ENCODE results near the gene DPEP2.

Gene DPEP2

DNA sequence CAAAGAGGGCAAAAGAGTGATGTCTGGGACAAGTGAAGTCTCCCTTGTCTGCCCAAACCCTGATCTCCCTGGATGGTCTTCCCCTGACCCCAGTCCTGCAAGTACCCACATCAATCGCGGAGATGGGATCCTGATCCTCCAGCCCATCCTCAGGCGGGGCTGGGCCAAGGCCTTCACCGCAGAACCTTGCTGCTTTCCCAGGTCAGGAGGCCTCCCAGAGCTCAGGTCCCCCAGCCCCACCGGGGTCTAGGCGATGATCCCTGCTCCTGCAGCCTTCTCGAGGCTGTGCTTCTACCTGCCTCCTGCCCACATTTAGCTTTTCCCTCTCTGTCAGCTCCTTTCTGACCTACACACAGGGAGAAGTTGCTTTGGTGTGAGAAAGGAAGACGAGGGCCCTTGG, 37.1 kb downstream of the DPEP2 start:
- no peak overlapping the region for H3K4me3 Mint-ChIP-seq
- no peak for TF ChIP-seq CTCF (IDR thresholded peaks at IDR 0.05; ENCODE audit: unreplicated experiment in 3 of 3)
- no peak overlapping the region for H3K27ac Mint-ChIP-seq
- peaks cover 32% of the 10 kb centered on the region for H3K36me3 Mint-ChIP-seq (ENCODE audit: low read depth)
- H3K4me1 Mint-ChIP-seq = peaks cover 41% of the 10 kb centered on the region
- no peaks in the 10 kb centered on the region for H3K27me3 Mint-ChIP-seq (ENCODE audit: low read depth)
- no peaks in the 10 kb centered on the region for H3K9me3 Mint-ChIP-seq

- no peak for TF ChIP-seq CTCF (IDR thresholded peaks at IDR 0.05; ENCODE audit: unreplicated experiment in 3 of 3)
- Mint-ChIP-seq H3K36me3 (ENCODE audit: low read depth) (peaks cover 32% of the 10 kb centered on the region), H3K27me3 (ENCODE audit: low read depth) (no peaks in the 10 kb centered on the region), H3K9me3 (no peaks in the 10 kb centered on the region), H3K4me1 (peaks cover 36% of the 10 kb centered on the region), H3K27ac (no peak overlapping the region), H3K4me3 (no peak overlapping the region)
These were observed 37.7 kb downstream of the DPEP2 start for GRCh38 chr16:67961551-67961957.

DNA sequence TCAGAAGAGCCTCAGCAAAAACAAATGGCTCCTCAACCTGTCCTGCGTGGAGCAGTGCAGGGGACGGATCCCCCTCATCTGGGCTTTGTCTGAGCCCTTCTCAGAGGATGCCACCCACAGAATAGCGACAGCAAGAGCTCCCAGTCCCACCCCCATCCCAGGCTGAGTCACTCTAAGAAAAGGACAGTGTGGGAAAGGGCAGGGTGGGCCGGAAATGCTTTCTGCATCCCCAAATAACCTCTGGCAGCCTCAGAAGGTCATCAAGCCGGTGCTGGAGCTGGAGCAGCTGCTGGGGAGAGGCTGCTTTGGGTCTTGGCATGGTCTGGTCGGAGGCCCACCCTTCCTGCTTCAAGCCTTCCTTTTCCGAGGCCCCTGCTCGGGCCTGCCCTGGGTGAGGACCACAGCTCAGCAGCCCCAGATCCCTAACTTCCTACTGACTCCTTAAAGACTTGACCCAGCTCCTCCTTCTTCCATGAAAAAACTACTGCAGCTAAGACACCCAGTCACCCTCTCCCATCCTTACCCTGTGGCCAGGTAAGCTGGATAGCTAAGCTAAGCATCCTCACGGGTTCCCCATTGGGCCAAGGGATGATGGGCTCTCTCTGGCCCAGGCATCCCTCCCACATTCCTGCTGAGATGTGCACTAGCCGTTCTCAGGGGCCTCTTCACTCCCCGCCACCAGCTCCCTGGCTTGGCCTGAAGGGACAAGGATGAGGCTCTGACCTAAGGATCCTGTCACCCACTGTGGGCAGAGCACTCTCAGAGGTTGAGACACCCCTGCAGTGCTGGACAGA, 39.6 kb downstream of the DPEP2 start:
- no peak for TF ChIP-seq CTCF (IDR thresholded peaks at IDR 0.05; ENCODE audit: unreplicated experiment in 3 of 3)
- Mint-ChIP-seq H3K36me3 (ENCODE audit: low read depth) (peaks cover 28% of the 10 kb centered on the region), H3K27ac (no peak overlapping the region), H3K4me1 (peaks cover 17% of the 10 kb centered on the region), H3K27me3 (ENCODE audit: low read depth) (no peaks in the 10 kb centered on the region), H3K4me3 (no peak overlapping the region), H3K9me3 (no peaks in the 10 kb centered on the region)

DNA sequence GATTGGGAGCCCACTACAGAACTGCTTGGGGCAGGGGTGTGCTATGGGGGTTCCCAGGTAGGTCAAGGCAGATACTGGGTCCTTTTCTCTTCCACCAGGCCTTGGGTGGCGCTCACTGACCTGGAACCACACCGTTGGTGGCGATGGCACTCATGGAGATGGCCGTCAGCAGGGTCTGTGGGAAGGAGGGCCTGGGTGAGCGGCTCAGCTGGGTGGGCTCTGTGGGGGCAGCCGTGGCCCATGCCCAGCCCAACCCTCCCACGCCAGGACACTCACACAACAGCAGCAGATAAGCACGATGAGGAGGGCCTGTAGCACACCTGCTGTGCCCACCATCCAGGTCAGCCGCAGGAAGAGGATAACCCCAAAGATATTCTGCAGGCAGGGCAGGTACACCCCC, 41.7 kb downstream of the DPEP2 start:
- peaks cover 6% of the 10 kb centered on the region for H3K4me1 Mint-ChIP-seq
- no peak overlapping the region for H3K27ac Mint-ChIP-seq
- no peaks in the 10 kb centered on the region for H3K27me3 Mint-ChIP-seq (ENCODE audit: low read depth)
- no peak overlapping the region for H3K4me3 Mint-ChIP-seq
- no peaks in the 10 kb centered on the region for H3K9me3 Mint-ChIP-seq
- H3K36me3 Mint-ChIP-seq (ENCODE audit: low read depth) = peaks cover 29% of the 10 kb centered on the region
- no peak for TF ChIP-seq CTCF (IDR thresholded peaks at IDR 0.05; ENCODE audit: unreplicated experiment in 3 of 3)

DNA sequence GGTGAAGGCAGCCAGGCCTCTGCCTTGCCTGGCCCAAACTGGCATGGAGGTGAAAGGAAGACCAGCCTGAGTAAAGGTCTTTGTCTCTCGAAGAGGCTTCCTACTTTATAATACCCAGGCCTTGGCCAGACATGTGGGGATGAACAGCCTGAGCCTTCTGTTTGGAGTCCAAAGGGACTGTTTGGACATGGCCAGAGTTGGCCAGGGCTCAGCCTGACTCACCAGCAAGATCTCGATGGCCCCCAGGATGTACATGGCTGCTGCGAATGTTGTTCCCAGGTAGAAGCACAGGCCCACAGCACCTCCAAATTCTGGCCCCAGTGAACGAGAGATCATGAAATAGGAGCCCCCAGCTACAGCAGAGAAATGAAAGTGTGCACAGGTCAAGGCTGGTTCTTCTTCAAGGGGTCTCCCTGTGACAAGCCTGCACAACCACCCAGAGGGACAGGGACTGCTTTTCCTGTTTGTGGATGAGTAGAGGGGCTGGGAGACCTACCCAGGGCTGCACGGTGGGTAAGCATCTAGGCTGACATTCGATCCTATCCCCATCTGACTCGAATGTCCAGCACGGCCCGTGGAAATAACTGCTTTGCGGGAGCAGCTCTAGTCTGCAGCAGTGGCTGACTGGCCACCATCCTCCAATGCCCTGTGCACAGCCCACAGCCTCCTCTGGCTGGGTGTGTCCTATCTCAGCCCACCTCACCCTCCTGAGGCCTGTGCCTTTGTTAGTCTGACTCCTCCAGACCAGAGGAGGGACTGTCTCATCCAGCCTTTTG, 44.7 kb downstream of the DPEP2 start:
- no peaks in the 10 kb centered on the region for H3K9me3 Mint-ChIP-seq
- H3K27me3 Mint-ChIP-seq (ENCODE audit: low read depth) = no peaks in the 10 kb centered on the region
- H3K27ac Mint-ChIP-seq = no peak overlapping the region
- H3K4me1 Mint-ChIP-seq = peaks cover under 1% of the 10 kb centered on the region
- TF ChIP-seq CTCF (IDR thresholded peaks at IDR 0.05; ENCODE audit: unreplicated experiment in 3 of 3) = no peak
- peaks cover 22% of the 10 kb centered on the region for H3K36me3 Mint-ChIP-seq (ENCODE audit: low read depth)
- no peak overlapping the region for H3K4me3 Mint-ChIP-seq

Measured in nephron (organoid).